ENCODE results near the gene NUDT4. TPM values are rescaled to one million over a fixed set of nuclear protein-coding genes. Genes with fewer than 3 reads are reported as not detected.

The NUDT4 gene
- total and polyA plus RNA-seq, 8 donors, result 46.6 to 126 (median 117) TPM

DNA sequence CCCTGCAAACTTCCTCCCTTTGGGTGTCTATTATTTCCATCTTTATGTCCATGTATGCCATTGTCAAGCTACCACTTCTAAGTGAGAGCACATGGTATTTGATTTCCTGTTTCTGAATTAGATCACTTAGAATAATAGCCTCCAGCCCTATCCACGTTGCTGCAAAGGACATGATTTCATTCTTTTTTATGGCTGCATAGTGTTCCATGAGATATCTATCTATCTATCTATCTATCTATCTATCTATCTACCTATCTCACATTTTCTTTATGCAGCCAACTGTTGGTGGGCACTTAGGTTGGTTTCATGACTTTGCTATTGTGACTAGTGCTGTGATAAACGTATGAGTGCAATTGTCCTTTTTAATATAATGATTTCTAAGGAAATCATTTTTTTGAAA, 78.4 kb downstream of the NUDT4 start:
- H3K36me3 ChIP-seq, result no peaks in the 10 kb centered on the region
- DNase-seq, result no peak
- intact Hi-C loops (cut with DNase I), result no loop called here
- ATAC-seq, result no peak
- no peaks in the 10 kb centered on the region for H3K27me3 ChIP-seq
- H3K27ac ChIP-seq, result no peak overlapping the region
- TF ChIP-seq CTCF (IDR thresholded peaks at IDR 0.05), result no peak
- H3K9me3 ChIP-seq, result no peaks in the 10 kb centered on the region
- no peak overlapping the region for H3K4me3 ChIP-seq
- H3K4me1 ChIP-seq, result peaks cover 0 to 4% of the 10 kb centered on the region in 2 donors

Other genes with a start within 250 kb of the NUDT4 start
- gene UBE2N, start 64.0 kb downstream of the NUDT4 start, total RNA-seq, result 10 to 100 TPM; 82.2 to 99.0 TPM
- gene UBE2N, start 64.0 kb downstream of the NUDT4 start, polyA plus RNA-seq (ENCODE audit: insufficient read length in 6 of 6), result 100 to 1,000 TPM; 128 to 154 (median 143) TPM
- 10 to 100 TPM; 59.9 to 65.6 TPM for gene MRPL42, start 89.6 kb downstream of the NUDT4 start, total RNA-seq
- 10 to 100 TPM; 53.2 to 70.8 (median 62.6) TPM for gene MRPL42, start 89.6 kb downstream of the NUDT4 start, polyA plus RNA-seq (ENCODE audit: insufficient read length in 6 of 6)
- 10 to 100 TPM; 15.7 to 30.4 TPM for gene SOCS2, start 194.8 kb downstream of the NUDT4 start, total RNA-seq
- gene SOCS2, start 194.8 kb downstream of the NUDT4 start, polyA plus RNA-seq (ENCODE audit: insufficient read length in 6 of 6), result 10 to 100 TPM; 24.7 to 40.5 (median 33.2) TPM